GM18508 (cell line): ENCODE data around the gene COPS8.

Experiments
- ATAC-seq: cut with Tn5 transposase; IDR thresholded peaks from one replicate; pipeline ENCODE4 v1.9.1; 2021; ENCODE audit warnings: moderate number of reproducible peaks; ENCODE audit not compliant: insufficient read depth, unreplicated experiment

COPS8 gene

DNA sequence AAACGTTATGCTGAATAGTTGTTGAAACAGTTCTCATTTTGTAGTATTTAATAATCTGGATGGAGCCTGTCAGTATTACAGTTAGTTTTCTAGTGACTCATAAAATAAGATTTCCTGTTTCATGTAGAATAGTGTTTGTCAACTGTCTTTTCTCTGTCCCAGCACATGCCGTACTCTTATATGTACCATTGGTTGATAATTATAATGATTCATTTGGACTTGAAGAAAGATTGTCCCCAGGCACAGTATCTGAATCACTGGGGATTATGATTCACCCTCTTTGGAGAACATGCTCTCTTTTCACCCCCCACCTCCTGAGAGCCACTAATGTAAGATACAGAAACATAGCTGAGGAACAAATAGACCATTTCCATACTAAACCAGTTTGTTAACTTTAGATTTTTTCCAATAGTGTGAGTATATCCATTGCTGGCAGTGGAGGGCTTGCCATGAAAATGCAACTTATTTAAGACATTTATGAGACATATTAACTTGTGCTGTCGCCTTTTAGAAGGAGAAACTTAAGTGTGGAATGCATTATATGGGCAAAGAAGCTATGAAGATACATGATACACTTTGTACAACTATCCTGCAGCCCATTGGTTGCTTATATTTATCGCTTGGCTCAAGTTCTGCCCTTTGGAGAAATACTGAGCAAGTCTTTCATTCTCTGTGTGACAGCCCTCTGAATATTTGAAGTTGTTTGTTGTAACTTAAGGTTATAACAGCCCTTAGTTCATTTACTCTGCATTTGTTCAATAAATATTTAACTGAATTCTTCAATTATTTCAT lies 12.4 kb downstream of the COPS8 start:
- ATAC-seq: no peak

DNA sequence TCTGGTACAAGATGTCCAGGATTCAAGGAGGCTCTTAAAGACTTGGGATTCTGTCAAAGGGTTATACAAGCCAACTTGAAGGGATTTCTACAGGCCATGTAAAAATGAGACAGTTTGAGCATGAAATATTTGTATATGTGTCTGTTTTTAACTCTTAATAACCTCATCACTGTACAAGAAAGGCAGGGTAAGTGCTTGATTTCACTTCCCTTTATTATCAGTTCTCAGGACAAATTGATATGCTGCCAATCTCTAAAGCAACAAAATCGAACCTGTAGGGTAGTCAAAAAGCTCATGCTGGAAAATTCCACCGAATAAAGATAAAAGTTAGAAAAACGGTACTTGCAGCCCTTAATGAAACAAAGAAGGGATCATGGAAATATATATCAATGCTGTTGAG lies 14.1 kb downstream of the COPS8 start:
- no peak for ATAC-seq

DNA sequence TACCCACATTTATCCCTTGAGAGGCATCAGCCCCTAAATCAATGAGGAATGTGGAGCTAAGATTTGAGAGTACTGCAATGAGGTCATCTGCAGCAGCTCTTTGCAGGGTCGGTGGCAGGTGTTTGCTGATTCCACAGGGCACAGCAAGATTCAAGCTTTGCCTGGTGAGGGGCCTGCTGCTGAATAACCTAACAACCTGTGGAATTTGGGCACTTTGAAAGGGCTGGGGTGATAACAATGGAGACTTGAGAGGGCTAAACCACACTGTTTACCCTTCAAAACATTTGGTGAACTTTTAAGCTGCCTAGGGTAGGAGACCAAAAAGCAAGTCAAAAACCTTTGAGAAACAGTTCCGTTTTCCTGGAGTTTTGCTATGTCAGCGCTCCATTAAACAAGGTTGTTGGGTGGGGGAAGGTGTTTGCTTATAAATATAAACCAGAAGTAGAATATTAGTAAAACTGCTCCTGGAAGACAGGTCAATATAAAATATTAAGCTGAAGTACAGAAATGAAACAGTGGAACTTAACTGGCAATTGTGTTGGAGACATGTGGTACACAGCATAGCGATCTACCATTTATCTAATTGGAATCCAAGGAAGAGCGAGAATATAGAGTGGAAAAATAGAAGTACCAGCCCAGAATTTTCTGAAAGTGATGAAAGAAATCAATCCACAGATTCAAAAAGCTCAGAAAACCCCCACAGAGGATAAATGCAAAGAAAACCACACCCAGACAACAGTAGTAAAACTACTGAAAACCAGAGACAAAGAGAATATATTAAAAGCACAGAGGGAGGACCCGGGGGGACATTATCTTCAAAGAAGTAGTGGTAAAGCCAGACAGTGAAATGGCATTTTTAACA lies 15.7 kb downstream of the COPS8 start:
- no peak for ATAC-seq

DNA sequence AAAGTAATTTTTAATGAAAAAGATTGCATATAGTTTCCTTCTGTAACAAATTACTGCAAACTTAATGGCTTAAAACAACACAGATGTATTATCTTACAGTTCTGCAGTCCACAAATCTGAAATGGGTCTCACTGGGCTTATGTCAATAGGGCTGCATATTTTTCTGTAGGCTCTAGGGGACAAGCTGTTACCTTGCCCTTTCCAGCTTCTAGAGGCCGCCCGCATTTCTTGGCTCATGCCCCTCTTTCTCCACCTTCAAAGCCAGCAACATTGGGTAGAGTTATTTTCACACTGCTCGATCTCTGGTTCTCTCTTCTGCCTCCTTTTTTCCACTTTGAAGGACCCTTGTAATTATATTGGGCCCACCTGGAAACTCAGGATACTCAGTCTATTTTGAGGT lies 16.7 kb downstream of the COPS8 start:
- ATAC-seq: no peak

DNA sequence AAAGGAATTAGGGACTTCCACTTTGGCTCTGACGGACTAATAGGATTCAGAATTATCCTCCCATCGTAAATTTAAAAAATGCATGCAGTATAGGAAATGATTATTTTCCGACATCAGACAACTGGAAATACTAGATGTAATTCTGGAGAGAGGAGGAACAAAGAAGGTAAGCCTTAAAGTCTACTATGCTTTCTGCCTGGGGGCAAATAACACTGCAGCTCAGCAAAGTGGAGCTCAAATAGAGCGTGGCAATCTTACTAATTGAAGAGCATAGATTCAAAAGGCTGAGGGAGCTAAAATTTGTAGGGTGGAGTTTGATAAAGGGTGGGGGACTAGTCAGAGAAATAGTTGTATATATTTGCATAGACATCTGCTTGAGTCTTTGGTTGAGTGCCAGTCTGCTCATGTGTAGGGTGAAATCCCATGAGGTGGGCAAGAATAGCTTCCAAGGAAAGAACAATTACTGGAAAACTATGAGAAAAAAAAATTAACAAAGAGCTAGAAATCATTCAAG lies 23.8 kb downstream of the COPS8 start:
- no peak for ATAC-seq

DNA sequence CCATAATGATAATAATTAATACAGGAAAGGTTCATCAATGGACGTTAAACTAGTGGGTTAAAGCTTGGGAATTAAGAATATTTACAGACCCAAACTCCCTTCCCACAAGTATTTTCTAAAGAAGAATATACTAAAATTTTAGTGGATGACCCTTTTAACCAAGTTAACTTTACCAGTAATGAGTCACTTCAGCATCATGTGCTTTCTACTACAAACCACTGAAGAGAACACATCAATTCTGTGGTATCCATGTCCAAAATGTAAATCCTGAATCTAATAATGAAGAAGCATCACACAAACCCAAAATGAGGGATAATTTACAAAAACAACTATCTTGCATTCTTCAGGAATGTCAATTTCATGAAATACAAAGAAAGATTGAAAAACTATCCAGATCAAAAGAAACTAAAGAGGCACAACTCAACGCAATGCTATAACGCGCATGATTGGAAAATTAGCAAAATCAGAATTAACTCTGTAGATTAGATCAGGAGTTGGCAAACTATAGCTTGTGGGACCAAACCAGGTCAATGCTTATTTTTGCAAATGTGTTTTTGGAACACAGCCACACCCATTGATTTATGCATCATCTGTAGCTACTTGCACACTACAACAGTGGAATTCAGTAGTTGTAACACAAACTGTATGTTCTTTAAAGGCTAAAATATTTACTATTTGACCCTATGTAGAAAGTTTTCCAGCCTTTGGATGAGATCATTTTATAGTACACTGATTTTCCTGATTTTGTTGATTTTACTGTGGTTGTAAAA lies 27.5 kb downstream of the COPS8 start:
- ATAC-seq: no peak

DNA sequence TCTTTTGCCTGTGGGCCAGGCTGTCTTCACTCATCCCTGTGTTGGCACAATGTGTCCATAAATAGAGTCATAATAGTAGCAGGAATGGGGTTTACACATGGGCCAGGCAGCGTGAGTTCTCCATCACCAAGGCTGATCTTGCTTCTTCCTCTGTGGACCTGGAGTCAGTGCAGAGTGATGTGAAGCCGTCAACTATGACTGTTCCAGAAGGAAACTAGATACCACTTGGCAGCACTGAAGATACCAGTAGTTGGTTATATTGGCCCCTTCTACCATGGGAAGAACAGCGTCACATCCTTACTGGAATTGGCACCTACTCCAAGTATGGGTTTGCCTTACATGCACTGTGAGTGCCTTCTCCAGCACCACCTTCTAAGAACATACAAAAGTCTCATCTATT lies 30.2 kb downstream of the COPS8 start:
- no peak for ATAC-seq

DNA sequence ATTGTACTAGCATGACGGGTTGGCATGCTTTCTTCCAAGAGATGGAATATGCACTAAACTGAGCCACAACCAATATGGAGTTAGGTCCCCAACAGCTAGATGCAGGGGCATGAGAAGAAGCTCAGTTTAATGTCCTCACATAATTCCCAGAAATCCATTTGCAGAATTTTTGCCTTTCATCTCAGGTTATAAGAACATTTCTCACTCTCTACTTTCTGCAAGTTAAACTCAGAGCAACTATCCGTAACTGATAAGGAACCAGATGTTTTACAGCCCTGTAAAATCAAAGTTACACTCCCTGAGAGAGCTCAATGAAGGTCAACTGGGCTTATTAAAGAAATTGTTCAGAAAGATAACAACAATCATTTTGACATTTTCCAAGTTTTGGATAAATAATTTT lies 30.7 kb downstream of the COPS8 start:
- ATAC-seq: no peak

DNA sequence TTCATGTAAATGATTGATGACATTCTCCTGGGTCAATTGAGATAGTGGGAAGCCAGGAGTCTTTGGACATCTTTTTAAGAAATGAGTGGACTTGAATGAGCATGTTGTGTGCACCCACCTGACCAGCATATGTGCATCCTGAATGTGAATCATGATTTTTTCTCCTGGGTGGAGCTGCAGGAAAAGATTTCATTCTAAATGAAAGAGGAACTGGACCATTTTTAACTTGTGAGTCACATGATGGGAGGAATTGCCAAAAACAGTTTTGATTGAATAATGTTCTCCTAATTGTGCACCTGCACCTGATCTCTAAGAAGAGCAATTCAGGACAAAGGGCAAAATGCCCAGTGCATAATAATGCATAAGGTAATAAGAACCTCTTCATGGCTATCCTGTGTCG lies 32.3 kb downstream of the COPS8 start:
- ATAC-seq: no peak

DNA sequence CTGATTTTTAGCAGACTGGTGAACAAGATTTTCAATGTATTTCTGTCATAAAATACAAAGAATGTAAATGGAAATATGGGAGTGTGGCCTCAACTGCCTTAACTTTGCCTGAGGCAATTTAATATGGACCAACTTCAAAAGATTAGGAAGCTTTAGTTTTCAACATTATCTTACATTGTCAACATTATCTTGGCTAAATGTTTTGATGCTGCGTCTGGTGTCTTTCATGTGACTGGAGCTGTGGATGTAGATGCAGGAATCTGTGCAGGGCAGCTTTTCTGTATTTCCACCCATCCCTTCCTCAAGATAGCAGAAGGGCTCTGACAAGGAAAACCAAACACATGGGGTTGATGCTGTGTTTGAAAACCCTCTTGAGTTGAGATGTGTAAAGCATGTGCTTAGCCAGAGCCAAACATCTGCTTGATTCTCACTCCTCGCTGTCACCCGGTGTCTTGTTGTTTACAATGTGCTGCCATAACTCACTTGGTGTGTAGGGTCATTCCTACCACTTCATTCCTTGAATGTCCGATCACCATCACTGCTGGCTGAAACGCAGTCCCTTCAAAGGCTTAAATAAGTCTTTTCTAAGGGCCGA lies 33.0 kb downstream of the COPS8 start:
- ATAC-seq: no peak

DNA sequence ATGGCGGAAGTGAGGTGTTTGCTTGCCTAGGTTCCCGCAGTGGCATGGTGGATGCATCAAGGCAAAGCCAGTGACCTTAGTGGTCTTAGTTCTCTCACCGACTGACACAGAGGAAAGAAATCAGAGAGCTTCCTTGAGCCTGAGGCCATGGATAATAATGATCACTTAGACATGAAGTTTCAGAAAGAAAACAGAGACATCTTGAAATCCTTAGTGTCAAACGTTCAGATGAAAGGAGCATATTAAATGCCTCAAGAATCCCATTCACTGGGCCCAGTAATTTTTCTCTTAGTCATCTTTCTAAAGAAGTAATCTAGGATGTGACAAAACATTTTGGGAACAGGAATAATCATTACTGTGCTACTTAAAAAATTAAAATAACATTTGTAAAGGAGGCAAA lies 35.2 kb downstream of the COPS8 start:
- no peak for ATAC-seq

DNA sequence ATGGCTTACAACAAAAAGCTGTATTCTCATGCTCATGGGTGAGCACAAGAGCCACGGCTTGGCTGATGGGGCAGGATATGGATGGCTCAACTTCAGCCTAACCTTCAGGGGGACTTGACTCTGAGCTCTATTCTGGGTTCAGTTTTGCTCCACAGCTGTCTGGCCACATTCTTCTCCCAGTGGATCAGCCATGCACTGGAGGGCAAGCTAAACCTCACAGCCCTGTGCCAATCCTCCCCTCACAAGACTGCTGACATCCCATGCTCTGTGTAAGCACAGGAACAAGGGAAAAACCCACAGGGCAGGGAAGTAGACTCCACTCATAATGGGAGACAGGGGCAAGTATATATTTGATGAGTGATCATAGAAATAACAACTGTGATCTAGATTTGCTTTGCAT lies 35.6 kb downstream of the COPS8 start:
- no peak for ATAC-seq

DNA sequence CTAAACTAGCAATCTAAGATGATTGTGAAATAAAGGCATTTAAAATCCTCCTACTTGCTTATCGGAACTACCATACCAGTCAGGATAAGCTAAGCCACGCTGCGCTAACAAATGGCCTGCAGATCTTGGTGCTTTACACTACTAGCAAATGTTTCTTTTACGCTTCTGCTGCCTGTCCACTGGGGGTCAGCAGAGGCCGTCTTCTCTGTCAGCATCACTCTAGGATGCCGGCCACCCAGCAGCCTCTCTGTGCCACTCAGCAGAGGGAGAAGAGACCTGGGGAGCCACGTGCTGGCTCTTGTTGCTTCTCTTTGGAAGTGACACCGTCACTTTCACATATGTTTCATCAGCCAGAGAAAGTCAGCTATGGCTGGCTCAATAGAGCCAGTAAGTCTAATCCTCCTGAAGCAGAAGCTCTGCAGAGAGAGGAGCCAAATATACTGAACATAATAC lies 36.6 kb downstream of the COPS8 start:
- no peak for ATAC-seq

DNA sequence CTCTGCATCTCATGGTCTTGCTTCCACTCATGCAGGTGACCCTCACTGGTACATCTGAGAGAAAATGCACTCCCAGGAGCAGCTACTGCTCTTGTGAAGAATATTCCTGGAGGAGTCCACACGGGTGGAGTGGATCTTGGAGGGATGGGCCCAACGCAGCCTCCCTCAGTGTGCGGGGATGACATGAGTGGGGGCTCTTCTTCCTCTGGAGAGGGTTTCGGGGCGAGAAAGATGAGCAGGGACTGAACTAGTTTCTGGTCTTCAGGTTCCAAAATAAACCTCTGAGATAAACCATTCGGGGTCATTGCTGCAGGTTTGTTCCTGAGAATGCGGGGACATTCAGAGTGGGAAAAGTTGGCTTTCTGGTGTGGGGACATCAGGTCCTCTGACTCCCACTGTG lies 39.1 kb downstream of the COPS8 start:
- ATAC-seq: no peak

DNA sequence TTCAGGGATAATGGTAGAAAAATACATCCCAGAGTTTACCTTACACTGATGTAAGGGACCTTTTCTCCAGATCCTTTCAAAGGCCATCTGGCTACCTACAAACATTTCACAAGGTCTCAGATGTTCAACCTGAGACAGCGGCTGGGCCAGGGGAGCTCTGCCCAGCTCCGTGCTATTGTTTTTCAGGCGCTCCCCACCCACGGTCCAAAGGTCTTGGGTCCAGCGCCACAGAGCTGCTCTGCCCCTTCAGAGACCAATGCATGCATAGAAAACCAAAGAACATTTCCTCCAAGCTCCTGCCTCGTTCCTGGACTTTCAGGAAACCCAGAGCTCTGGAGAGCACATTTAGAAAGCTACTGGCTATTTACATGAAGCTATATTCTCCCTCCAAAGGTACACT lies 40.3 kb downstream of the COPS8 start:
- ATAC-seq: no peak

DNA sequence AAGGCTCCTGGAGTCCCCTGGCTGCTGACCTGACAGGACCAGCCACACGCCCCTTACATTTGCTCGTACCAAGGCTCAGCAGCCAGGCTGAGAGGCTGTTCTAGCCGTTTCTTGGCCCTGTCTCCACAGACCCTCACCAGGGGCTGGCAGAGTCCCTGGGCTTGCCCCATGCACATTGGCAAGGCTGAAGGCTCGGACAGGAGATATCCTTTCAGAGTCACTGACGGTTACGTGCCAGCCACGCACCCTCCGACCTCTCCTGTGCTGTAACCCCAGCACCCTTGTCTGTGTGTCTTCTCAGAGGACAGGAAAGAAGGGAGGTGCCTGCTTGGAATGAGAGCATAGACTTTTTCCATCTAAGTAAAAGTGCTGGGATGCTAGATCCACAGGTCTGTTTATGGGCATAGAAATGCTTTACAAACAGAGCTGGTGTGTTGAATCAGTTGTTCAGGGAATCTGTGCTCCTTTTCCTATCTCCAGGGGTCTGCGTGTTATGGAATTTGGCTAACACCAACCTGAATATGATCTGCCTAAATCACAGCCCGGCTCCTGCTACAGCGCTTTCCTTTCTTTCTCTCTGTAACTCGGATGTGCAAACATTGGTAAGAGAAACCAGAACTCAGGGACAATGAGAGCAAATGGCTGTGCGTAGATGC lies 41.0 kb downstream of the COPS8 start:
- no peak for ATAC-seq

DNA sequence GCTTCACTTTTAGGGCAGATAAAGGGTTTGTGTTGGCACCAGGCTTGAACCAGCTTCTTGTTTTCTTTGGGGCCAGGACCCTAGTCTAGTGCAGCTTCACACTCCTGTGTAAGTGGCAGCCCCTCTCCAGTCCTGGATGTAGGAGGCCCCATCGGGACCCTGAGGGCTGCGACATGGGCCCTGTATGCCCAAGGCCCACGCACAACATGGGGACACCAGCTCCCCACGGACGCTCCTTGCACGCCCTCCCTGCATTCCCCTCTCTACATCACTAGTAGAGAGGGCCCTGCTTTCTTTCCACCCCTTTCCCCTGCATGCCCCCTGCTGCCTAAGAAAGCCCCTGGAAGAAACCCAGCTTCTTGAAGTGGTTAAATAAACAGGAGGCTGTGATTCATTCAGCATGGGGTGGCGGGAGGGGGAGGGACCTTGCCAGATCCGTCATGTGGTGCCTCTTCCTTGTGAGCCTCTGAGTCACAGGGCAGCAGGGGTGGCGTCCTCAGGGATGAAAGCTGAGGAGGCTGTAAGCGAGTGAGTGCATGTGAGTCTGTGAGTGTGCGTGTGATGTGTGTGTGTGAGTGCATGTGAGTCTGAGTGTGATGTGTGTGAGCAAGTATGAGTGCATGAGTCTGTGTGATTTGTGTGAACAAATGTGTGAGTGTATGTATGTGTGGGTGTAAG lies 42.5 kb downstream of the COPS8 start:
- no peak for ATAC-seq

DNA sequence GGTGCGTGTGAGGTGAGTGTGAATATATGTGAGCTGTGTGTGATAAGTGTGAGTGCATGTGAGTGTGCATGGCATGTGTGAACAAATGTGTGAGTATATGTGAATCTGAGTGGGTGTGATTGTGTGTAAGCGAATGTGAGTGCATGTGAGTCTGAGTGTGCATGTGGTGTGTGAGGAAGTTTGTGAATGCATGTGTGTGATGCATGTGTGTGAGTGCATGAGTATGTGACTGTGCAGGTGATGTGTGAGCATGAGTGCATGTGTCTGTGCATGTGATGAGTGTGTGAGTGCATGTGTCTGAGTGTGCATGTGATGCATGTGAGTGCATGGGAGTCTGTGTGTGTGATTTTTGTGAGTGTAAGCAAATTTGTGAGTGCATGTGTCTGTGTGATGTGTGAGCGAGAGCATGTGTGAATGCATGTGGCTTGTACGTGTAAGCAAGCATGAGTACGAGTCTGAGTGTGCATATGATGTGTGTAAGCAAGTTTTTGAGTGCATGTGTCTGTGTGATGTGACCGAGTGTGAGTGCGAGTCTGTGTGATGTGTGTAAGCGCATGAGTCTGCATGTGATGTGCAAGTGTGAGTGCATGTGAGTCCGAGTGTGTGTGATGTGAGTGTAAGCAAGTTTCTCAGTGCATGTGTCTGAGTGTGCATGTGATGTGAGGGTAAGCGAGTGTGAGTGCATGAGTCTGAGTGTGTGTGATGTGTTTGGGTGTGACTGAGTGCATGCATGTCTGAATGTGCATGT lies 43.3 kb downstream of the COPS8 start:
- no peak for ATAC-seq
